ENCODE results near the gene GPR75. TPM values are rescaled to one million over a fixed set of nuclear protein-coding genes. Genes with fewer than 3 reads are reported as not detected.

The GPR75 gene
- total and polyA plus RNA-seq, 2 of the 13 experiments (the other 11 are each of a cell fraction or from before 2014, with no cell fraction given): 3.3 to 4.1 TPM

DNA sequence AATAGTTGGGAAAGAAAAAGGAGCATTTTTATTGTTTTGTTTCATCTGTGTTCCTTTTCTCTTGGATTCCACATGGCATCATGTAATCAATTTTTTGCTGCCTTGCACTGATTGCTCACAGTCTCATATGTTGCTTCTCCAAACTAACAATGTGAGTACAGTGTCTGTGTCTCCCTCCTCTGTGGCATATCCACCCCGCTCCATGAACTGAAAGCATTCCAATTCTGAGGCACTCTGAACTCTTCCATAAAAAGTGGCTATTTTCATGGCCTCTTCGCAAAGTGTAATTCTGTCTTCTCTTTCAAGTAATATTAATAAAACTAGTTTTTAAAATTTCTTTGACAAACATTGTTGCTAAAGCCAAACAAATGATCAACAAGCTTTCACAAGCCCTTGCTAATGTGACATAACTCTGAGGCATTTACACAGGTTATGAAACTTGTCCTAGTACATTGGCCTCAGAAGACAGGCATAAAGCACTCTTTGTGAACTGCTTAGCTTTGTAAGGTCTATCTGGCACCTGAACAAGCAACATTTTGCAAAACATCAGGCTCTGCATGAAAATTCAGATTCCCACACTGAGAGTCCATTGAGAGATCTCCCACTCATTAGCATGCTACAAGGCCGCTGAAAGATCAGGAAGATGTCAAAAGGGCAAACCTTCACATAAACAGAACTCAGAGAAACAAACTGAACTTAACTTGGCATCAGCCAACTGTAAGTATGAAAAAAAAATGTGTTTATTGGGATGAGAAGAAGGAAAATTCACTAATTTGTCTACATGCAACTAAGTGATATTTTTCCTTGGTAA lies 33.0 kb downstream of the GPR75 start (continued):
- TF ChIP-seq ZBTB8A (CRISPR knock-in tag; IDR thresholded peaks at IDR 0.05; ENCODE audit: borderline replicate concordance, low read depth) (no peak), NCOR1 (IDR thresholded peaks at IDR 0.05; ENCODE audit: borderline replicate concordance, low read length) (peak; percentile 95), RBAK (CRISPR knock-in tag; IDR thresholded peaks at IDR 0.05) (no peak; the same call in 1 of the 2 replicates), KMT2A (CRISPR knock-in tag; IDR thresholded peaks at IDR 0.05) (peak; percentile 79; the same call in 1 of the 2 replicates), RBFOX2 (IDR thresholded peaks at IDR 0.05; ENCODE audit: low read depth, low read length) (no peak), ZNF879 (CRISPR knock-in tag; IDR thresholded peaks at IDR 0.05) (0 out of 2 replicates have a peak, but pooled peaks have one; percentile 44), HOXD1 (CRISPR knock-in tag; IDR thresholded peaks at IDR 0.05) (peak; percentile 90), ZBTB38 (CRISPR knock-in tag; IDR thresholded peaks at IDR 0.05) (no peak), HMGA1 (CRISPR knock-in tag; conservative IDR thresholded peaks at IDR 0.05) (no peak), PAWR (CRISPR knock-in tag; IDR thresholded peaks at IDR 0.05; ENCODE audit: borderline replicate concordance) (no peak; the same call in 1 of the 2 replicates), SRSF9 (IDR thresholded peaks at IDR 0.05; ENCODE audit: borderline replicate concordance, insufficient read depth, low read depth, low read length, poor library complexity, severe bottlenecking) (no peak), CEBPG (CRISPR knock-in tag; IDR thresholded peaks at IDR 0.05) (peak; percentile 99), SMAD3 (CRISPR knock-in tag; IDR thresholded peaks at IDR 0.05) (peak; percentile 99), ZSCAN12 (CRISPR knock-in tag; IDR thresholded peaks at IDR 0.05) (no peak), RFX5 (IDR thresholded peaks at IDR 0.05; ENCODE audit: low read depth, low read length) (no peak), ZNF33A (CRISPR knock-in tag; IDR thresholded peaks at IDR 0.05; ENCODE audit: borderline replicate concordance) (peak; percentile 50; the same call in 1 of the 2 replicates)
- TF ChIP-seq, protein P1, sequence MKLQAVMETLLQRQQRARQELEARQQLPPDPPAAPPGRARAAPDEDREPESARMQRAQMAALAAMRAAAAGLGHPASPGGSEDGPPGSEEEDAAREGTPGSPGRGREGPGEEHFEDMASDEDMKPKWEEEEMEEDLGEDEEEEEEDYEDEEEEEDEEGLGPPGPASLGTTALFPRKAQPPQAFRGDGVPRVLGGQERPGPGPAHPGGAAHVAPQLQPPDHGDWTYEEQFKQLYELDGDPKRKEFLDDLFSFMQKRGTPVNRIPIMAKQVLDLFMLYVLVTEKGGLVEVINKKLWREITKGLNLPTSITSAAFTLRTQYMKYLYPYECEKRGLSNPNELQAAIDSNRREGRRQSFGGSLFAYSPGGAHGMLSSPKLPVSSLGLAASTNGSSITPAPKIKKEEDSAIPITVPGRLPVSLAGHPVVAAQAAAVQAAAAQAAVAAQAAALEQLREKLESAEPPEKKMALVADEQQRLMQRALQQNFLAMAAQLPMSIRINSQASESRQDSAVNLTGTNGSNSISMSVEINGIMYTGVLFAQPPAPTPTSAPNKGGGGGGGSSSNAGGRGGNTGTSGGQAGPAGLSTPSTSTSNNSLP (IDR thresholded peaks at IDR 0.05; ENCODE audit: low read depth, low read length): peak; percentile 92; the same call in 1 of the 2 replicates
- TF ChIP-seq, protein P2, sequence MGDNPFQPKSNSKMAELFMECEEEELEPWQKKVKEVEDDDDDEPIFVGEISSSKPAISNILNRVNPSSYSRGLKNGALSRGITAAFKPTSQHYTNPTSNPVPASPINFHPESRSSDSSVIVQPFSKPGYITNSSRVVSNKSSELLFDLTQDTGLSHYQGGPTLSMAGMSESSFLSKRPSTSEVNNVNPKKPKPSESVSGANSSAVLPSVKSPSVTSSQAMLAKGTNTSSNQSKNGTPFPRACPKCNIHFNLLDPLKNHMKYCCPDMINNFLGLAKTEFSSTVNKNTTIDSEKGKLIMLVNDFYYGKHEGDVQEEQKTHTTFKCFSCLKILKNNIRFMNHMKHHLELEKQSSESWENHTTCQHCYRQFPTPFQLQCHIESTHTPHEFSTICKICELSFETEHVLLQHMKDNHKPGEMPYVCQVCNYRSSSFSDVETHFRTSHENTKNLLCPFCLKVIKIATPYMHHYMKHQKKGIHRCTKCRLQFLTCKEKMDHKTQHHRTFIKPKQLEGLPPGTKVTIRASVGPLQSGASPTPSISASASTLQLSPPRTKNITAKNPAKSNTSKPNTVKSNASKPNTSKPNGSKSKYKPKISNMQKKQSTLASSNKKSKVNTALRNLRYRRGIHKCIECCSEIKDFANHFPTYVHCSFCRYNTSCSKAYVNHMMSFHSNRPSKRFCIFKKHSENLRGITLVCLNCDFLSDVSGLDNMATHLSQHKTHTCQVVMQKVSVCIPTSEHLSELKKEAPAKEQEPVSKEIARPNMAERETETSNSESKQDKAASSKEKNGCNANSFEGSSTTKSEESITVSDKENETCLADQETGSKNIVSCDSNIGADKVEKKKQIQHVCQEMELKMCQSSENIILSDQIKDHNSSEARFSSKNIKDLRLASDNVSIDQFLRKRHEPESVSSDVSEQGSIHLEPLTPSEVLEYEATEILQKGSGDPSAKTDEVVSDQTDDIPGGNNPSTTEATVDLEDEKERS (CRISPR knock-in tag; IDR thresholded peaks at IDR 0.05): peak; percentile 89
- TF ChIP-seq, protein P3, sequence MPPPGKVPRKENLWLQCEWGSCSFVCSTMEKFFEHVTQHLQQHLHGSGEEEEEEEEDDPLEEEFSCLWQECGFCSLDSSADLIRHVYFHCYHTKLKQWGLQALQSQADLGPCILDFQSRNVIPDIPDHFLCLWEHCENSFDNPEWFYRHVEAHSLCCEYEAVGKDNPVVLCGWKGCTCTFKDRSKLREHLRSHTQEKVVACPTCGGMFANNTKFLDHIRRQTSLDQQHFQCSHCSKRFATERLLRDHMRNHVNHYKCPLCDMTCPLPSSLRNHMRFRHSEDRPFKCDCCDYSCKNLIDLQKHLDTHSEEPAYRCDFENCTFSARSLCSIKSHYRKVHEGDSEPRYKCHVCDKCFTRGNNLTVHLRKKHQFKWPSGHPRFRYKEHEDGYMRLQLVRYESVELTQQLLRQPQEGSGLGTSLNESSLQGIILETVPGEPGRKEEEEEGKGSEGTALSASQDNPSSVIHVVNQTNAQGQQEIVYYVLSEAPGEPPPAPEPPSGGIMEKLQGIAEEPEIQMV (CRISPR knock-in tag; IDR thresholded peaks at IDR 0.05; ENCODE audit: low read depth): 0 out of 2 replicates have a peak, but pooled peaks have one; percentile 39
- TF ChIP-seq, protein P4, sequence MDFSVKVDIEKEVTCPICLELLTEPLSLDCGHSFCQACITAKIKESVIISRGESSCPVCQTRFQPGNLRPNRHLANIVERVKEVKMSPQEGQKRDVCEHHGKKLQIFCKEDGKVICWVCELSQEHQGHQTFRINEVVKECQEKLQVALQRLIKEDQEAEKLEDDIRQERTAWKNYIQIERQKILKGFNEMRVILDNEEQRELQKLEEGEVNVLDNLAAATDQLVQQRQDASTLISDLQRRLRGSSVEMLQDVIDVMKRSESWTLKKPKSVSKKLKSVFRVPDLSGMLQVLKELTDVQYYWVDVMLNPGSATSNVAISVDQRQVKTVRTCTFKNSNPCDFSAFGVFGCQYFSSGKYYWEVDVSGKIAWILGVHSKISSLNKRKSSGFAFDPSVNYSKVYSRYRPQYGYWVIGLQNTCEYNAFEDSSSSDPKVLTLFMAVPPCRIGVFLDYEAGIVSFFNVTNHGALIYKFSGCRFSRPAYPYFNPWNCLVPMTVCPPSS (IDR thresholded peaks at IDR 0.05): no peak
